H4 (cell line): ENCODE measurements around the gene DHX58. TPM values are rescaled to one million over a fixed set of nuclear protein-coding genes. Genes with fewer than 3 reads are reported as not detected.
"Not testable (repeated sequence)": the region's sequence is repeated elsewhere in the genome, so short reads cannot be mapped to it uniquely, and the experiment has no call there.

Experiments
- DNase-seq: peaks from one replicate; pipeline ENCODE4 v3.0.0-alpha.2; 2015; ENCODE audit warnings: low spot score
- total RNA-seq: library from RNA; depleted of rRNA; stranded (reverse); fragments of >200 nt; shearing (Covaris generic); gene quantifications from 2 replicates; pipeline ENCODE4 v1.2.3, GENCODE V29; 2014; rRNA removed

The DHX58 gene
- 7.5 and 7.7 TPM in 2 replicates for total RNA-seq

GRCh38 chr17:42112552-42113176 lies at the start of gene DHX58:
DHX58 (minus strand) TSS chr17:42112714; CDS start chr17:42111892, 822 bp downstream.
- DNase-seq: peak; percentile 87

DNA sequence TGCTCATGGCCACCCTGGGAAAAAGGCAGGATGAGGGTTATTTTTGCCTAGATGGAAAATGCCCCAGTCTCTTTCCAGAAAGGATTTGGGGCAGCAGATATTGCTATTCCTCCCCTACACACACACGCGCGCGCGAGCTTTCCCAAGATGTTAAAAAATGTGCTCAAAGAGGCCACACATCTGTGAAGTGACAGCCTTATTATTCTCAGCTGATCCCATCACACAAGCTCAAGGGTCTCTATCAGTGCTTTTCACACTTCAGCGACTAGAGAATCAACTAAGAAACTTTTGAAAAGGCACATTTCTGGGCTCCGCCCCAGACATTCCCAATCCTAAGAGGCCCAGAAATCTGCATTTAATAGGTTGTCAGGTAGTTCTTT lies 48.0 kb upstream of the DHX58 start:
- DNase-seq: no peak

GRCh38 chr17:42159796-42160530 lies 47.4 kb upstream of the DHX58 start:
- no peak for DNase-seq

DNA sequence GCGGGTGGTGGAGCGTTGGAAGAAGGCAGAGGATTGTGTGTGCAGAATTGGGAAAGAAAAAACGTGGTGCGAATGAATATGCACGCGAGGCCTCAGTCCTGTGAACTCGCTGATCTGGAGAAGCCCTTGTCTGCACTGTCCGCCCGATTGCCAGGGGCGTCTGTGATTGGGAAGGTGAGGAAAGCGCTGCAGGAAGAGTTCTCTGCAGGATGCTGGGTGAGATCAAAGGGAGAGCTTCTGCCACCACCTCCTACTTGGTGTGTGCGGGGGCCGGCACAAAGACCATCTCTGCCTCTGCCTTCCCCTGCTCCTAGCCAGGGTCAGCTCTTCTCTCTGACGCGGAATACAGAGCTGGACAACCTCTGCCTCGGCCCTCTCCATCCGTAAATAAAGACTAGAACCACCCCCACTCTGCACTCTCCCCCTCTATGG lies 43.1 kb upstream of the DHX58 start:
- no peak for DNase-seq

DNA sequence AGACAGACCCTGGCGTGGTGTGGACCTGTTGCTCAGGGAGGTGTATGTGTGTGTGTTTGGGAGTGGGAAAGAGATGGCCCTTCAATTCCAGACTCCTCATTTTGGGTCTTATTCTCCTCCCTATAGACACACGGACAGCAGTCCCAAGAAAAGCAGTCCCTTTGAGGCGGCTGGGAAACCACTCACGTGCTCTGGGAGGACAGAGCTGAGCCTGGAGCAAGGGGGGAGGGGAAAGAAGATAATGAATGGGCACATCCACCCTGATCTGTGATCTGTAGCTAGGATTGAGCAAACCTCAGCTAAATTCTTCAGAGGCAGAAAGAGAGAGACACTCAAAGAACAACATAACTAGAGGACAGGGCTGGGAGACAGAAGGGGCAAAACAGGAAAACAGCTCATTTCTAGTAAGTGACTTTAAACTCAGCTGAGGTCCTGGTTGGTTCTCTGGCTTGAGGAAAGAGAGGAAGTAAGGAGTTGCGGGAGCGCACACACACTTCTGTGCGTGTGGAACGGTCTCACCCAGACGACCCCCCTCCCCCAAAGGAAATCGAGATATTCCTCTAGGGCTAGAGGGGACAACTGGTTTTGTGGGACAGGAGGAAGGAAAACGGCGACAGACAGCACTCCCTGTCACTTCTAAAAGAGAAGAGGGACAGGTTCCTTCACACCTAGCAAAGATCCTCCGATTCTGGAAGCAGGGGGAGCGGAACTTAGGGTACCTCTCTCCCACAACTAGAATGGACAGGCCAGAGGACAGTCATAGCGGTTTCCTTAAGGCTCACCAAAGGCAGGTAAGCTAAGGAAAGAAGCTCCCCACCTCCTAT lies 41.6 kb upstream of the DHX58 start:
- DNase-seq: no peak

DNA sequence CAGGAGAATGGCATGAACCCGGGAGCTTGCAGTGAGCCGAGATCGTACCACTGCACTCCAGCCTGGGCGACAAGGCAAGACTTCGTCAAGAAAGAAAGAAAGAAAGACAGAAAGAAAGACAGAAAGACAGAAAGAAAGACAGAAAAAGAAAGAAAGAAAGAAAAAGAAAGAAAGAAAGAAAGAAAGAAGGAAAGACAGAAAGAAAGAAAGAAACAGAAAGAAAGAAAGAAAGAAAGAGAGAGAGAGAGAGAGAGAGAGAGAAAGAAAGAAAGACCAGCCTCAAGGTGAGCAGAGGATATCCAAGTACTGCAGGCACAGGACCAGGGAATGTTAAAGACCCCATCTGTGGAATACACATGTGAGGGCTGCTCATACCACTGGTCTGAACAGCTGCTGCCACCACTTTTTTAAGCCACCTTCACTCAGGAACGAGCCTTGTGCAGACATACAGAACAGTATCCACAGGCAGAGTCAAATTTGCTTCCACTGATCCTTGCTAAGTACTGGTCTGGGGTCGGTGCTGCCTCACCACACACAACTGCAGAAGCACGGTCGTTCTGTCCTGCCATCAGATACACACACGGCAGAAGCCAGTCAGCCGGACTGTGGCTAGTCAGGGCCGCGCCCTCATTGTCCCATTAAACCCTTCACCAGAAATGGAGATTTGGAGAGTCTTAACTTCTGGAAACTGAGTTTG lies 34.5 kb upstream of the DHX58 start:
- DNase-seq: no peak

GRCh38 chr17:42143138-42143537 lies 30.6 kb upstream of the DHX58 start:
- not testable (repeated sequence) for DNase-seq

DNA sequence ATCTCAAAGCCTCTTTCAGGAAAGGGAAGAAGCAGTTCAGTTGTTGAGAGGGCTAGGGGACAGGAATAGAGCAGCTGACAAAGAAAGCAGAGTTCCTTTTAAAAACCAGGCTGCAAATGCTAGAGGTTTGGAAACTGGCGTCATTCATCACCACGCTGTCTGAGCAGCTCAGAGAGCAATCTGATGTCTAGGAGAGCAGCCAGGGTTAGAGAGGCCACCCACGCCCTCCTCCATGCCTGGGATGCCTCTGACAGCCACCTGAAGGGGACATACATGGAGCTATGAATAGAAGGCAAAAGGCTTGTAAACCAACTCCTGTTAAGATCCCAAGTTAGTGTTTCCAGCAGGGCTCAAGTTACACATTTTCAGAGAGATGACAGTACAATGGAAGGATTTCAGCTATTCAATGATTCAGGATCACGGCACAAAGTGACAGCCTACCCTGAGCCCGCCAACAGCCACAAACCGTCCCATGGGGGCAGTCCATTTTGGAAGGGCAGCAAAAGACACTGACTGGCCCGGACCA lies 29.9 kb upstream of the DHX58 start:
- DNase-seq: no peak

DNA sequence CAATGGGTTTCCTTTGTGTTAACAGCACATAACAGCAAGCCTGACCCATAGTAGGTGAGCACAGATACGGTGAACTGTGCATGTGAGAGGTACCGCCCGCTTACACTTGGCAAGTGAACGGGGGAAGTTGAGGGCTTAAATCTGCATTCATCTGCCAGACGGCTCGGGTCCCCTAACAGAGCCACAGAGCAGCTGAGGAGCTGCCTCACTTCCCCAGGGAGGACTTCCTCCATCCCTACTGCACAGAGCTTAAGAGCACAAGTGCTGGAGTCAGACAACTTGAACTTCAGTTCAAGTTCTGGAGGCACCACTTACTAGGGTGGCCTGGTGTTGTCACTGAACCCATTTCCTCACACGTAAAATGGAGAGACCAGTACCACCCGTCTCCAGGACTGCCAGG lies 28.9 kb upstream of the DHX58 start:
- no peak for DNase-seq

GRCh38 chr17:42140690-42141089 lies 28.2 kb upstream of the DHX58 start:
- not testable (repeated sequence) for DNase-seq

GRCh38 chr17:42138749-42139492 lies 26.4 kb upstream of the DHX58 start:
- DNase-seq: no peak

GRCh38 chr17:42136654-42137051 lies 24.1 kb upstream of the DHX58 start:
- DNase-seq: no peak

- peak; percentile 58 for DNase-seq
Measured at GRCh38 chr17:42135664-42136653, 23.4 kb upstream of the DHX58 start.

- DNase-seq: no peak
Measured at GRCh38 chr17:42135151-42135550, 22.6 kb upstream of the DHX58 start.

GRCh38 chr17:42133461-42134041 lies 21.0 kb upstream of the DHX58 start:
- no peak for DNase-seq

- DNase-seq: peak; percentile 94
Measured at GRCh38 chr17:42132941-42133340, 20.4 kb upstream of the DHX58 start.

DNA sequence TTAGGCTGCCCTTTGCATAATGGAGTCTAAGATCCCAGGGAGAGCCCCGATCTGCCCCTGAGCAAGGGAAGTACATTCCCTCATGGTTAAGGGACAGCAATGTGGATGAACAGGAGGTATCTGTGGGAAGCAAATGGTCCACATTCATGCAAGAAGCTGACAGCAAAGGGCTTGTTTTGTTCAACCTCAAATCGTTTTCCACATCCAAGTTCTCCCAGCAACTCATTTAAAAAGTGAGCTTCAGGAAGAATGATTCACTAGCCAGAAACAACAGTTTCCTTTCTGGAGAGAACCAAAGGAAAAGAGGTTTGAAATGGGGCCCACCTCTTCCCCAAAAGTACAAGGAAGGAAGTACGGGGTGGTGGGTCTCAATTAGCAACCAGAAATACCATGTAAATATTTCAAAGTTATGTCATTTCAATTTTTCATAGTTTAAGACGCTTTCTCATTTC lies 19.5 kb upstream of the DHX58 start:
- no peak for DNase-seq

DNA sequence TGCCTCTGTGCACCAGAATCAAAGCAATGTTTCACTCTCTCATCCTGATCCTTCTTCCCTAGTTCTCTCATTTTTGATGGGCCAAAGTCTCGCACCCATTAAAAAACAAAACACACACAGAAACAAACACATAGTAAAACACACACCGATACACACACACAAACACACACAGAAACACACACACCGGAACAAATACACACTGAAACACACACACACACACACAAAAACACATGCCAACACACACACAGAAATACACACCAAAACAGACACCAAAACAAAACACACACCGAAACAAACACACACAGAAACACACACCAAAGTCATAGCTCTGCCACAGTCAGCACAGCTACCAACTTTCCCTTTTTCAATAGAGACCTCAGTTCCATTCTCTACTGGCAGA lies 18.7 kb upstream of the DHX58 start:
- no peak for DNase-seq

DNA sequence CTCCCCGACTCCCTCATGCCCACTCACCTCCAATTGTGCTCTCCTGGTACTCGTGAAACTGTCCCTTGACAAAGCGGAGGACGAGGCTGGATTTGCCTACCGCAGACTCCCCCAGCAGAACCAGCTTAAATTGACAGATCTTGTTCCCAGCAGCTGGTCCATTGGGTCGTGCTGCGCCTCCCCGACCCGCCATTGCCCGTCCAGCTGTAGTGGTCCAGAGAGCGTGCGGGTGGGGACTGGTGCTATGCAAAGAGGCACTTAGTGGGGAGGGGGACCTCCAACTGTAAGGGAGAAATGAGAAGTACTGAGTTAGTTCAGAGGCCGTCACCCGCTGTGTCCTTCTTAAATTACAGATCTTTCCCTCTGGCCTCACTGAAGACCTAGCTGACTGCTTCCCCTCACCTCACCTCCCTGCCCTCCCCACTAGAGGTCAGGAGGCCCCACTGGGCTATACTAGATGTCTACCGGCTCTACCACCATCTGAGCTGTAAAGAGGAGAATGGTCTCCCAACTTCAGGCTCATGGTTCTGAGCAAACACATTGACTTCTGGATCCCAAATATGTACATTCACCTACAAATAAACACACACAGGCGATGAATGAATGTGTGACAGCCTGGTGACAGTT lies 17.9 kb upstream of the DHX58 start:
- DNase-seq: no peak
